HCT116 (cell line): Measurements from ENCODE around the gene RAD51AP2. TPM values are rescaled to one million over a fixed set of nuclear protein-coding genes. Genes with fewer than 3 reads are reported as not detected.

Experiments
- ATAC-seq: fragments of 200-7000 bp; cut with Tn5 transposase; 2 replicates; pipeline ENCODE4 v1.9.1; 2020; ENCODE audit warnings: mild to moderate bottlenecking, moderate library complexity
- BruUV-seq: library from RNA; stranded (reverse); fragments of 400-500 nt; replicated peaks from 2 replicates; lab custom pipeline; 2021; lab: Mats Ljungman, UMichigan
- CTCF ChIA-PET: fragments of 300-600 bp; sonication (Branson Sonifier 250); formaldehyde crosslinking; loops from one replicate; lab custom pipeline; 2021; ENCODE audit warnings: antibody characterized with exemption; lab: Charles Lee
- POLR2A ChIA-PET: fragments of 300-600, 350-600 bp; sonication (Branson Sonifier 250); formaldehyde crosslinking; loops from one replicate; lab custom pipeline; 2021; ENCODE audit warnings: antibody characterized with exemption; lab: Charles Lee
- RAD21 ChIA-PET, 2 experiments: fragments of 300-600 bp; sonication (Branson Sonifier 250); formaldehyde crosslinking; loops; one replicate each; lab custom pipeline; 2023; ENCODE audit warnings: low total read pairs in 2 of 2; ENCODE audit not compliant: uncharacterized antibody in 2 of 2, unreplicated experiment in 2 of 2, low non-redundant PET in 1 of 2; lab: Charles Lee
- DNase-seq: peaks from one replicate; pipeline ENCODE4 v3.0.0-alpha.2; 2010; ENCODE audit warnings: low read depth, low spot score
- H2AFZ ChIP-seq: fragments of 200-600 bp; shearing (Covaris generic), sonication (generic); 2 replicates; pipeline ENCODE4 v1.6.1; 2017; ENCODE audit warnings: low read depth, mixed run types, mixed read lengths, antibody characterized with exemption, low read length; ENCODE audit not compliant: poor library complexity, severe bottlenecking
- H3K27ac ChIP-seq: 2 replicates; pipeline ENCODE4 v1.5.1; 2012; ENCODE audit warnings: low read depth, low read length
- H3K27me3 ChIP-seq: fragments of 200-600 bp; sonication (generic); 2 replicates; pipeline ENCODE4 v1.6.1; 2016; ENCODE audit warnings: mixed run types, low read length, mixed read lengths; ENCODE audit not compliant: insufficient read depth
- H3K36me3 ChIP-seq, 2 experiments: fragments of 200-500 bp in 1 of 2; fragments of 200-600 bp in 1 of 2; sonication (Bioruptor generic) in 1 of 2; sonication (generic) in 1 of 2; 2 replicates each; pipeline versions ENCODE4 v1.5.1 to v1.6.1; 2014 to 2016; ENCODE audit warnings: low read length in 2 of 2, inconsistent platforms in 1 of 2, mixed read lengths in 1 of 2, mixed run types in 1 of 2; ENCODE audit not compliant: insufficient read depth in 2 of 2, control insufficient read depth in 1 of 2
- H3K4me1 ChIP-seq, 2 experiments: fragments of 200-600 bp in 1 of 2; sonication (generic) in 1 of 2; 2 replicates each; pipeline versions ENCODE4 v1.5.1 to v1.6.1; 2012 to 2017; ENCODE audit warnings: low read length in 2 of 2, inconsistent platforms in 1 of 2, mild to moderate bottlenecking in 1 of 2, mixed read lengths in 1 of 2, mixed run types in 1 of 2, moderate library complexity in 1 of 2; ENCODE audit not compliant: insufficient read depth in 2 of 2, control insufficient read depth in 1 of 2
- H3K4me2 ChIP-seq: fragments of 200-600 bp; sonication (generic); 2 replicates; pipeline ENCODE4 v1.6.1; 2017; ENCODE audit warnings: mixed run types, low read length, mixed read lengths
- H3K4me3 ChIP-seq, 2 experiments: fragments of 200-600 bp in 1 of 2; sonication (generic) in 1 of 2; replicated peaks in 1 of 2; 2 replicates each; pipeline ENCODE4 v1.5.1; 2011 to 2016; ENCODE audit warnings: low read length in 2 of 2, control low read depth in 1 of 2, low read depth in 1 of 2, mild to moderate bottlenecking in 1 of 2, mixed read lengths in 1 of 2, mixed run types in 1 of 2
- H3K79me2 ChIP-seq: fragments of 200-600 bp; sonication (generic); 2 replicates; pipeline ENCODE4 v1.6.1; 2017; ENCODE audit warnings: mild to moderate bottlenecking, mixed run types, low read length, moderate library complexity, mixed read lengths; ENCODE audit not compliant: insufficient read depth
- H3K9ac ChIP-seq: fragments of 200-600 bp; sonication (generic); 2 replicates; pipeline ENCODE4 v1.6.1; 2016; ENCODE audit warnings: low read length, mixed read lengths
- H3K9me2 ChIP-seq: fragments of 200-600 bp; sonication (generic), shearing (Covaris generic); 2 replicates; pipeline ENCODE4 v1.6.1; 2017; ENCODE audit warnings: mixed run types, mild to moderate bottlenecking, moderate library complexity; ENCODE audit not compliant: insufficient read depth
- H3K9me3 ChIP-seq, 2 experiments: fragments of 200-500 bp in 1 of 2; fragments of 200-600 bp in 1 of 2; sonication (Bioruptor generic) in 1 of 2; sonication (generic) in 1 of 2; 2 replicates each; pipeline ENCODE4 v1.6.1; 2014 to 2017; ENCODE audit warnings: low read length in 2 of 2, mixed read lengths in 2 of 2, inconsistent platforms in 1 of 2, low read depth in 1 of 2, mild to moderate bottlenecking in 1 of 2, mixed run types in 1 of 2, moderate library complexity in 1 of 2; ENCODE audit not compliant: control insufficient read depth in 1 of 2, insufficient read depth in 1 of 2
- H4K20me1 ChIP-seq: fragments of 200-600 bp; sonication (generic), shearing (Covaris generic); 2 replicates; pipeline ENCODE4 v1.6.1; 2017; ENCODE audit warnings: mixed run types, mild to moderate bottlenecking, moderate library complexity; ENCODE audit not compliant: insufficient read depth
- ATF3 ChIP-seq: IDR thresholded peaks from 2 replicates; pipeline ENCODE4 v1.6.1; 2012
- CBX3 ChIP-seq: IDR thresholded peaks from 2 replicates; pipeline ENCODE4 v1.6.1; 2012; ENCODE audit warnings: low read depth
- CEBPB ChIP-seq: IDR thresholded peaks from 2 replicates; pipeline ENCODE4 v1.6.1; 2012; ENCODE audit warnings: low read depth
- CTCF ChIP-seq, 3 experiments: fragments of 200-600 bp in 1 of 3; sonication (generic) in 1 of 3; IDR thresholded peaks in 2 of 3; conservative IDR thresholded peaks in 1 of 3; 2 replicates each; pipeline ENCODE4 v1.5.1; 2012 to 2017; ENCODE audit warnings: low read depth in 2 of 3, low read length in 2 of 3, antibody characterized with exemption in 1 of 3, borderline replicate concordance in 1 of 3, control low read depth in 1 of 3, mild to moderate bottlenecking in 1 of 3, mixed read lengths in 1 of 3, mixed run types in 1 of 3, moderate library complexity in 1 of 3; ENCODE audit not compliant: insufficient read depth in 1 of 3
- EGR1 ChIP-seq: IDR thresholded peaks from 2 replicates; pipeline ENCODE4 v1.6.1; 2012; ENCODE audit warnings: low read depth
- EZH2 ChIP-seq: fragments of 200-600 bp; sonication (generic); IDR thresholded peaks from 2 replicates; pipeline ENCODE4 v1.6.1; 2017; ENCODE audit warnings: antibody characterized with exemption, mixed run types
- SIN3A ChIP-seq: IDR thresholded peaks from 2 replicates; pipeline ENCODE4 v1.6.1; 2012; ENCODE audit warnings: low read depth
- intact Hi-C: fragments of 100-400 bp; cut with micrococcal nuclease; formaldehyde crosslinking; loops from 2 replicates; pipeline ENCODE4 v1.10.0; 2022
- total RNA-seq: library from RNA; stranded (reverse); gene quantifications from one replicate; pipeline ENCODE4 v1.2.1, GENCODE V29; 2021; ENCODE audit not compliant: unreplicated experiment
- TF ChIP-seq, protein P1 (sequence below): IDR thresholded peaks from 2 replicates; pipeline ENCODE4 v1.6.1; 2012
- TF ChIP-seq, protein P2 (sequence below): IDR thresholded peaks from 2 replicates; pipeline ENCODE4 v1.6.1; 2011; ENCODE audit warnings: mild to moderate bottlenecking, low read length, moderate library complexity; ENCODE audit not compliant: insufficient replicate concordance; ENCODE audit errors: extremely low read depth

RAD51AP2 gene
- total RNA-seq, 1 experiment from 2014 or later = 0.10 TPM

- Histone ChIP-seq H3K79me2 (no peaks in the 10 kb centered on the region), H3K36me3 (no peaks in the 10 kb centered on the region), H3K4me2 (no peak overlapping the region), H2AFZ (no peak overlapping the region), H3K9me2 (no peaks in the 10 kb centered on the region), H3K9me3 (no peaks in the 10 kb centered on the region), H3K4me3 (no peak overlapping the region), H4K20me1 (no peaks in the 10 kb centered on the region), H3K27ac (no peak overlapping the region), H3K27me3 (no peaks in the 10 kb centered on the region; the same call in 1 of the 2 replicates), H3K9ac (no peak overlapping the region), H3K4me1 (peaks cover 6 to 36% of the 10 kb centered on the region in 2 experiments; a peak in 3 of 4 replicates)
- TF ChIP-seq CTCF (IDR thresholded peaks at IDR 0.05 in 2 of 3, conservative IDR thresholded peaks at IDR 0.05 in 1 of 3; ENCODE audit: borderline replicate concordance in 1 of 3, insufficient read depth in 1 of 3, low read depth in 2 of 3, low read length in 2 of 3) = no peak
- no peak for TF ChIP-seq ATF3
- TF ChIP-seq, protein P1, sequence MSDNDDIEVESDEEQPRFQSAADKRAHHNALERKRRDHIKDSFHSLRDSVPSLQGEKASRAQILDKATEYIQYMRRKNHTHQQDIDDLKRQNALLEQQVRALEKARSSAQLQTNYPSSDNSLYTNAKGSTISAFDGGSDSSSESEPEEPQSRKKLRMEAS = no peak
- TF ChIP-seq SIN3A = no peak
- TF ChIP-seq EZH2 = no peak
- no peak for TF ChIP-seq CEBPB
- no peak for ATAC-seq
- intact Hi-C loops = no loop called here
- POLR2A ChIA-PET = no interaction called here
- DNase-seq = no peak
- no TSS peak for BruUV-seq
- RAD21 ChIA-PET = no interaction called here
- CTCF ChIA-PET = no interaction called here
Observed at GRCh38 chr2:17536416-17536815, 18.2 kb upstream of the RAD51AP2 start.

- no peak overlapping the region for H3K9ac ChIP-seq
- H4K20me1 ChIP-seq = no peaks in the 10 kb centered on the region
- H3K27me3 ChIP-seq = no peaks in the 10 kb centered on the region; the same call in 1 of the 2 replicates
- no peak overlapping the region for H3K4me2 ChIP-seq
- ChIA-PET CTCF (no interaction called here), POLR2A (interaction anchor here (0.7 kb wide), 1 partner anchor 13 kb away, joined by 3 read pairs; no protein-coding TSS in a partner anchor), RAD21 (no interaction called here)
- H3K79me2 ChIP-seq = no peaks in the 10 kb centered on the region
- no peaks in the 10 kb centered on the region for H3K36me3 ChIP-seq
- no peak overlapping the region for H3K4me3 ChIP-seq
- BruUV-seq = no TSS peak
- intact Hi-C loops = no loop called here
- peaks cover 0 to 11% of the 10 kb centered on the region in 2 experiments; a peak in 1 of 4 replicates for H3K4me1 ChIP-seq
- H3K9me3 ChIP-seq = no peaks in the 10 kb centered on the region
- H2AFZ ChIP-seq = no peak overlapping the region
- TF ChIP-seq, protein P2, sequence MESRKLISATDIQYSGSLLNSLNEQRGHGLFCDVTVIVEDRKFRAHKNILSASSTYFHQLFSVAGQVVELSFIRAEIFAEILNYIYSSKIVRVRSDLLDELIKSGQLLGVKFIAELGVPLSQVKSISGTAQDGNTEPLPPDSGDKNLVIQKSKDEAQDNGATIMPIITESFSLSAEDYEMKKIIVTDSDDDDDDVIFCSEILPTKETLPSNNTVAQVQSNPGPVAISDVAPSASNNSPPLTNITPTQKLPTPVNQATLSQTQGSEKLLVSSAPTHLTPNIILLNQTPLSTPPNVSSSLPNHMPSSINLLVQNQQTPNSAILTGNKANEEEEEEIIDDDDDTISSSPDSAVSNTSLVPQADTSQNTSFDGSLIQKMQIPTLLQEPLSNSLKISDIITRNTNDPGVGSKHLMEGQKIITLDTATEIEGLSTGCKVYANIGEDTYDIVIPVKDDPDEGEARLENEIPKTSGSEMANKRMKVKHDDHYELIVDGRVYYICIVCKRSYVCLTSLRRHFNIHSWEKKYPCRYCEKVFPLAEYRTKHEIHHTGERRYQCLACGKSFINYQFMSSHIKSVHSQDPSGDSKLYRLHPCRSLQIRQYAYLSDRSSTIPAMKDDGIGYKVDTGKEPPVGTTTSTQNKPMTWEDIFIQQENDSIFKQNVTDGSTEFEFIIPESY = no peak
- TF ChIP-seq CEBPB = no peak
- TF ChIP-seq CTCF (IDR thresholded peaks at IDR 0.05 in 2 of 3, conservative IDR thresholded peaks at IDR 0.05 in 1 of 3; ENCODE audit: borderline replicate concordance in 1 of 3, insufficient read depth in 1 of 3, low read depth in 2 of 3, low read length in 2 of 3) = no peak
- TF ChIP-seq CBX3 = no peak
- TF ChIP-seq EGR1 = no peak
- DNase-seq (no peak), ATAC-seq (no peak)
- H3K27ac ChIP-seq = no peak overlapping the region
- H3K9me2 ChIP-seq = no peaks in the 10 kb centered on the region
Observed at GRCh38 chr2:17533546-17533945, 15.3 kb upstream of the RAD51AP2 start.
